Motor neuron (in vitro differentiated cells): ENCODE measurements around the gene SH3RF1. TPM values are rescaled to one million over a fixed set of nuclear protein-coding genes. Genes with fewer than 3 reads are reported as not detected.

Source experiments
- ATAC-seq, 8 experiments: fragments of 200-7000 bp; cut with Tn5 transposase; replicated peaks in 6 of 8; 2 replicates each; pipeline ENCODE4 v1.8.0; 2021; ENCODE audit warnings: mild to moderate bottlenecking in 8 of 8, moderate library complexity in 8 of 8
- H3K27ac ChIP-seq, 2 donors: fragments of 250-450 bp; sonication (Bioruptor Pico); 2 replicates each; pipeline ENCODE4 v1.9.0; 2021; ENCODE audit warnings: antibody characterized with exemption in 2 of 2, mild to moderate bottlenecking in 2 of 2, moderate library complexity in 1 of 2
- H3K4me1 ChIP-seq, 2 donors: fragments of 250-450 bp; sonication (Bioruptor Pico); replicated peaks in 1 of 2; 2 replicates each; pipeline ENCODE4 v1.6.1; 2021; ENCODE audit warnings: antibody characterized with exemption in 2 of 2, mild to moderate bottlenecking in 2 of 2, moderate library complexity in 1 of 2
- H3K4me3 ChIP-seq, 5 donors: fragments of 250-450 bp; sonication (Bioruptor Pico); 2 replicates each; pipeline ENCODE4 v1.9.0; 2021; ENCODE audit warnings: antibody characterized with exemption in 5 of 5, mild to moderate bottlenecking in 5 of 5, moderate library complexity in 4 of 5
- WGBS, 10 experiments: fragments of 450-650 bp; shearing (Covaris generic); methylation state at CpG; one replicate each; pipeline ENCODE4 v1.0.0; 2022; 5-methylcytosine and 5-hydroxymethylcytosine counted together
- in situ Hi-C, 9 experiments: fragments of 400-800 bp; cut with MboI; loops; one replicate each; pipeline ENCODE4 v1.15.0; 2021; ENCODE audit warnings: low sequenced_read_pairs in 9 of 9, low pct_unique_long_range_greater_than_20kb in 2 of 9; ENCODE audit not compliant: unreplicated experiment in 9 of 9
- total RNA-seq, 8 experiments: library from RNA; unstranded; fragments of 300-600 nt; gene quantifications; 2 replicates each; pipeline versions ENCODE4 v1.2.3 to v1.2.4, GENCODE V29; 2022

The SH3RF1 gene
- total RNA-seq, 8 experiments from 2014 or later = 6.7 to 20.2 (median 14.3) TPM

GRCh38 chr4:169084954-169085353 lies 185.8 kb downstream of the SH3RF1 start:
- Histone ChIP-seq H3K4me3 (no peak overlapping the region), H3K4me1 (peaks cover 0 to 22% of the 10 kb centered on the region in 2 donors), H3K27ac (peak overlapping the region in 1 of 2 donors; percentile 69)
- in situ Hi-C loops = no loop called here
- WGBS, 10 experiments = 35 to 96% (median 69%) methylated on average over 1 to 4 of the region's 4 CpGs; no CpG with 5 or more reads in 1 of the 10 experiments
- ATAC-seq = peak in 5 of 8 experiments; percentile 27 to 62 (median 42)

- ATAC-seq = peak in 2 of 8 experiments; percentile 8 to 22
- in situ Hi-C loops = no loop called here
- WGBS, 10 experiments = 8 to 100% (median 50%) methylated on average over 1 to 2 of the region's 2 CpGs; no CpG with 5 or more reads in 2 of the 10 experiments
- Histone ChIP-seq H3K4me3 (no peak overlapping the region), H3K4me1 (peaks cover 0 to 22% of the 10 kb centered on the region in 2 donors), H3K27ac (no peak overlapping the region)
Measured at GRCh38 chr4:169080981-169081380, 189.8 kb downstream of the SH3RF1 start.

GRCh38 chr4:169079942-169080827 lies 190.6 kb downstream of the SH3RF1 start:
- Histone ChIP-seq H3K4me1 (peaks cover 0 to 17% of the 10 kb centered on the region in 2 donors), H3K27ac (no peak overlapping the region), H3K4me3 (no peak overlapping the region)
- in situ Hi-C loops = no loop called here
- WGBS, 10 experiments = 11 to 100% (median 80%) methylated on average over 1 to 11 of the region's 19 CpGs
- peak in 3 of 8 experiments; percentile 26 to 51 (median 47) for ATAC-seq

- no peak overlapping the region for H3K4me3 ChIP-seq
- ATAC-seq = no peak
- in situ Hi-C loops = no loop called here
- H3K4me1 ChIP-seq = peaks cover 10 to 11% of the 10 kb centered on the region in 2 donors
- H3K27ac ChIP-seq = no peak overlapping the region
- WGBS, 10 experiments = 47 to 100% (median 78%) methylated on average over 1 to 6 of the region's 7 CpGs; no CpG with 5 or more reads in 2 of the 10 experiments
Measured at GRCh38 chr4:169074117-169074516, 196.6 kb downstream of the SH3RF1 start.

GRCh38 chr4:169071747-169072146 lies 199.0 kb downstream of the SH3RF1 start:
- ATAC-seq = no peak
- 39 to 100% (median 85%) methylated on average over 1 to 6 of the region's 7 CpGs; no CpG with 5 or more reads in 2 of the 10 experiments for WGBS, 10 experiments
- no peak overlapping the region for H3K4me3 ChIP-seq
- H3K4me1 ChIP-seq = peaks cover 10 to 11% of the 10 kb centered on the region in 2 donors
- H3K27ac ChIP-seq = no peak overlapping the region
- in situ Hi-C loops = no loop called here

GRCh38 chr4:169070895-169071218 lies 199.9 kb downstream of the SH3RF1 start:
- no peak overlapping the region for H3K4me3 ChIP-seq
- no peak overlapping the region for H3K27ac ChIP-seq
- peak in 6 of 8 experiments; percentile 8 to 82 (median 62) for ATAC-seq
- in situ Hi-C loops = no loop called here
- H3K4me1 ChIP-seq = peaks cover 10 to 11% of the 10 kb centered on the region in 2 donors
- 40 to 91% (median 80%) methylated on average over 1 to 5 of the region's 5 CpGs; no CpG with 5 or more reads in 1 of the 10 experiments for WGBS, 10 experiments

GRCh38 chr4:169070071-169070894 lies 200.5 kb downstream of the SH3RF1 start:
- in situ Hi-C loops = no loop called here
- H3K27ac ChIP-seq = no peak overlapping the region
- ATAC-seq = peak; percentile 59 to 96 (median 81)
- H3K4me3 ChIP-seq = no peak overlapping the region
- 14 to 70% (median 44%) methylated on average over 3 to 13 of the region's 16 CpGs for WGBS, 10 experiments
- H3K4me1 ChIP-seq = peaks cover 10 to 11% of the 10 kb centered on the region in 2 donors

GRCh38 chr4:169068423-169068822 lies 202.3 kb downstream of the SH3RF1 start:
- no peak overlapping the region for H3K4me3 ChIP-seq
- H3K27ac ChIP-seq = no peak overlapping the region
- in situ Hi-C loops = no loop called here
- WGBS, 10 experiments = 42 to 100% (median 83%) methylated on average over 1 to 4 of the region's 8 CpGs; no CpG with 5 or more reads in 6 of the 10 experiments
- no peak for ATAC-seq
- peaks cover 10 to 11% of the 10 kb centered on the region in 2 donors for H3K4me1 ChIP-seq

GRCh38 chr4:169066934-169067333 lies 203.8 kb downstream of the SH3RF1 start:
- H3K4me3 ChIP-seq = no peak overlapping the region
- no peak overlapping the region for H3K27ac ChIP-seq
- ATAC-seq = no peak
- 88 to 100% (median 96%) methylated on average over 1 to 5 of the region's 5 CpGs for WGBS, 10 experiments
- in situ Hi-C loops = no loop called here
- H3K4me1 ChIP-seq = peaks cover 10 to 16% of the 10 kb centered on the region in 2 donors

GRCh38 chr4:169064296-169064695 lies 206.5 kb downstream of the SH3RF1 start:
- in situ Hi-C loops = no loop called here

GRCh38 chr4:169063441-169063840 lies 207.3 kb downstream of the SH3RF1 start:
- Histone ChIP-seq H3K4me1 (peaks cover 0 to 5% of the 10 kb centered on the region in 2 donors), H3K27ac (no peak overlapping the region), H3K4me3 (no peak overlapping the region)
- 57 to 100% (median 92%) methylated on average over 1 to 3 of the region's 3 CpGs; no CpG with 5 or more reads in 3 of the 10 experiments for WGBS, 10 experiments
- no peak for ATAC-seq
- in situ Hi-C loops = no loop called here

More at GRCh38 chr4:169064296-169064695, 206.5 kb downstream of the SH3RF1 start:
- H3K4me3 ChIP-seq = no peak overlapping the region
- H3K27ac ChIP-seq = no peak overlapping the region
- WGBS, 10 experiments = 0 to 100% (median 60%) methylated on average over 1 to 2 of the region's 2 CpGs; no CpG with 5 or more reads in 5 of the 10 experiments
- peaks cover 0 to 5% of the 10 kb centered on the region in 2 donors for H3K4me1 ChIP-seq
- ATAC-seq = peak in 1 of 8 experiments; percentile 29

GRCh38 chr4:169062897-169063244 lies 207.9 kb downstream of the SH3RF1 start:
- 29 to 100% (median 81%) methylated on average over 1 to 5 of the region's 6 CpGs; no CpG with 5 or more reads in 1 of the 10 experiments for WGBS, 10 experiments
- no peak overlapping the region for H3K27ac ChIP-seq
- in situ Hi-C loops = no loop called here
- peak in 1 of 8 experiments; percentile 16 for ATAC-seq
- peaks cover 0 to 5% of the 10 kb centered on the region in 2 donors for H3K4me1 ChIP-seq
- H3K4me3 ChIP-seq = no peak overlapping the region

GRCh38 chr4:169061386-169061785 lies 209.4 kb downstream of the SH3RF1 start:
- WGBS, 10 experiments = 75 to 100% (median 89%) methylated on average over 1 to 3 of the region's 3 CpGs; no CpG with 5 or more reads in 2 of the 10 experiments
- Histone ChIP-seq H3K4me1 (peaks cover 0 to 5% of the 10 kb centered on the region in 2 donors), H3K27ac (no peak overlapping the region), H3K4me3 (no peak overlapping the region)
- in situ Hi-C loops = no loop called here
- ATAC-seq = no peak
